Body of pancreas (tissue), 4 donors: ENCODE results near the gene PTPRD.

ENCODE experiments used
- CTCF ChIP-seq, 7 experiments: fragments of 450-650 bp in 4 of 7; fragments of 200-600 bp in 3 of 7; sonication (generic) in 3 of 7; IDR thresholded peaks; one replicate each; pipeline ENCODE4 v1.5.1; 2016 to 2019; ENCODE audit warnings: antibody characterized with exemption in 7 of 7
- POLR2A ChIP-seq, 3 donors: fragments of 450-650 bp; IDR thresholded peaks; one replicate each; pipeline ENCODE4 v1.6.1; 2016; ENCODE audit warnings: antibody characterized with exemption in 3 of 3, mild to moderate bottlenecking in 2 of 3

- TF ChIP-seq CTCF (IDR thresholded peaks at IDR 0.05) = no peak
- no peak for TF ChIP-seq POLR2A (IDR thresholded peaks at IDR 0.05)
Measured at GRCh38 chr9:9522406-9522805, 1090.4 kb downstream of the PTPRD start.
